NCI-H2081 treated with DMSO at 0.1 percent for 48 hours (cell line): ENCODE measurements around the gene SMC1B.
A peak's percentile ranks its signal among the peaks of the same experiment; 100 is the strongest.
"Not testable (repeated sequence)": the region's sequence is repeated elsewhere in the genome, so short reads cannot be mapped to it uniquely, and the experiment has no call there.

Experiments used
- DNase-seq: peaks from one replicate; lab custom pipeline; 2025; lab: John Stamatoyannopoulos, UW

SMC1B gene

DNA sequence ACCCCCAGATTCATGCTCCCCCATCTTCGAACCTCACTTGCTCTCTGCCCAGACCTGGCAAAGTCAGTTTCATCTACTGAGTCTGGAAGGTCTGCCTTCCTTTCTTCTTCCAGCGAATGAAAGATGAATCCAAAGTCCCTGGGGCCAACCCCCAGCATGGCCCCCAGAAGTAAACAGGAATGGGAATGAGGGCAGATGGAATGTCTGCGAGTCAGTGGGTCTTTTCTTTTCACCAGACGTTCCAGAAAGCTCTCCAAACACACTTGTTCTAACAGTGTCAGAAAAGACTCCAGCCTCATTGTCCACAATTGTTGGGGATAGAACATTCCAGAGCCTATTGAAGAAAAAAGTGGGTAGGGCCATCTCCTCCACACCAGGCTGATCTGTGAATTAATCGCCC, 28.7 kb upstream of the SMC1B start:
- DNase-seq: no peak

DNA sequence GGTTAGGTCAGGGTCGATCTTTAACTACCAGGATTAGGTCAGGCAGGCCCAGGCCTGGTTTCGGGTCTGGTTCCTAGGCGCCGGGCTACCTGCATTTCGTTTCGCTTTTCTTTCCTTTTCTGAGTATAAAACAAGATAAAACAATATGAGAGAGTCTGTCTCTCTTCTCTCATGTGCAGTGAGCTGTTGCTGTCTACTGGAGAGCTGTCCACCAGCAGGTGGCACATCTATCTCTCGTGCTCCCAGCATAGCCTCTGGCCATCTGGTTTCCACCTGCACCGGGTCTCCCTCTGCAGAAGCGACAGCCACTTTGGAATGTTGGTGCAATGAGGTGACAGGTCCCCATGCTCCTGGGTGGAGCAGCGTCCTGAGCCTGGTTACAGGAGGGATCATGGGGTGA, 27.7 kb upstream of the SMC1B start:
- DNase-seq: no peak

DNA sequence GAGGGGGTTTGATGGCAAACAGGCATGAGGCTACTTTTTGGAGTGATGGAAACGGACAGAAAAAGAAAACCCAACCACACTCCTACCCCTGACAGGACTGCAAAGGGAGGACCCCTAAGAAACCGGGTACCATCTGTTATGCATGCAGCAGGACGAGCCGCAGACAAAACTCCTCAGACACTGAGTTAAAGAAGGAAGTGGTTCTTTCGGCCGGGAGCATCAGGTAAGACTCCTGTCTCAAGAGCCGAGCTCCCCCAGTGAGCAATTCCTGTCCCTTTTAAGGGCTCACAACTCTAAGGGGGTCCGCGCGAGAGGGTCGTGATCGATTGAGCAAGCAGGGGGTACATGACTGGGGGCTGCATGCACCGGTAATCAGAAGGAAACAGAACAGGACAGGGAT, 27.3 kb upstream of the SMC1B start:
- DNase-seq: not testable (repeated sequence)

DNA sequence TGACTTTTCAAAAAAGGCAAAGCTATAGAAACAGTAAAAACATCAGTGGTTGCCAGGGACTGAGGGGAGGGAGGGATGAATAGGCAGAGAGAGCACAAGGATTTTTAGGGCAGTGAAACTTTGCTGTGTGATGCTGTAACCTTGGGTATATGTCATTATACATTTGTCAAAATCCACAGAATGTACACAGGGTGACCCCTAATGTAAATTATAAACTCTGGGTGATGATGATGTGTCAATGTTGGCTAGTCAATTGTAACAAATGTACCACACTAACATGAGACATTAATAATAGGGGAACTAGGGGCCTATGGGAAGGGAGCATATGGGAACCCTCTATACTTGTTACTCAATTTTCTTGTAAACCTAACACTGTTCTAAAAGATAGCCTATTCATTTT, 24.9 kb upstream of the SMC1B start:
- DNase-seq: no peak

DNA sequence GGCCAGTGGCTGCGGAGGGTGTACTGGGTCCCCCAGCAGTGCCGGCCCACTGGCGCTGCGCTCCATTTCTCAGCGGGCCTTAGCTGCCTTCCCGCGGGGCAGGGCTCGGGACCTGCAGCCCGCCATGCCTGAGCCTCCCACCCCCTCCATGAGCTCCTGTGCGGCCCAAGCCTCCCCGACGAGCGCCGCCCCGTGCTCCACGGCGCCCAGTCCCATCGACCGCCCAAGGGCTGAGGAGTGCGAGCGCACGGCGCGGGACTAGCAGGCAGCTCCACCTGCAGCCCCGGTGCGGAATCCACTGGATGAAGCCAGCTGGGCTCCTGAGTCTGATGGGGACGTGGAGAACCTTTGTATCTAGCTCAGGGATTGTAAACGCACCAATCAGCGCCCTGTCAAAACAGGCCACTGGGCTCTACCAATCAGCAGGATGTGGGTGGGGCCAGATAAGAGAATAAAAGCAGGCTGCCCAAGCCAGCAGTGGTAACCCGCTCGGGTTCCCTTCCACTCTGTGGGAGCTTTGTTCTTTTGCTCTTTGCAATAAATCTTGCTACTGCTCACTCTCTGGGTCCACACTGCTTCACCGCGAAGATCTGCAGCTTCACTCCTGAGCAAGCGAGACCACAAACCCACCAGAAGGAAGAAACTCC, 23.6 kb upstream of the SMC1B start:
- DNase-seq: not testable (repeated sequence)

DNA sequence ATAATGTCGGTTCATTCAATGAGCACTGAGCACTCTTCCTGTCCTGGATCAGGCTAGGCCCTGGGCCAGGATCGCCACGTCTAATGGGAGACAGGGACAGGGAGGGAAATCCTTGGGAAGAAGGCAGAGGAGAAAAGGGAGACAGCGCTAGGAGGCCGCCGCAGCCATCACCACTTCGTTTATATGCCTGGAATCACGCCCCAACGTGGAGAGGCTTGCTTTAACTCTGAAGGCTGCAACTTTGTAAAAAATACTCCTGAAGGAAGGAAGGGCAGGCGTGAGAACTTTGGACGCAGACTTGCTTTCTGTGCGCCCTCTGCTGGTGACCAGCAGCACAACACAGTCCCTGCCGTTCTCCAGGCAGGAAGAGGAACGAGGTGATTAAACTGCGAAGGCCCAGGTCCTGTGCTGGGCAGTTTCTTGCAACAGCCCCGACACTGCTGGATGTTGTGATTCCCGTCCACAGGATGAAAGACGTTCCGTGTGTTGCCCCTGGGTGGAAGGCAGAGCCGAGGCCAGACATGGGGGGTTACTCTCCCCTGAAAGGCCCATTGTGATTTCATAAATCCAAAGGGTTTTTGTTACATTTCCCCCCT, 22.2 kb upstream of the SMC1B start:
- DNase-seq: peak; percentile 18

DNA sequence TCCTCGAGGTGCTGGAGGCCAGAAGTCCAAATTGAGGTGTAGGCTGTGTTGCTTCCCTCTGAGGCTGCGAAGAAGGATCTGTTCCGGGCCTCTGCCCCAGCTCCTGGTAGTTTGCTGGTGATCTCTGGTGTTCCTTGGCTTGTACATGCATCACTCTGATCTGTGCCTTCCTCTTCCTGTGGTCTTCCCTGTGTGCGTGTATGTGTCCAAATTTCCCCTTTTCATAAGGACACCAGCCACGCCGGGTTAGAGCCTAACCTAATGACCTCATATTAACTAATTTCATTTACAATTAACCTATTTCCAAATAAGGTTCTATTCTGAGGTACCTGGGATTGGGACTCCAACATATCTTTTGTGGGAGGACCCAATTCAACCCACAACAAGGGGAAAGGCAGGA, 21.6 kb upstream of the SMC1B start:
- DNase-seq: no peak

DNA sequence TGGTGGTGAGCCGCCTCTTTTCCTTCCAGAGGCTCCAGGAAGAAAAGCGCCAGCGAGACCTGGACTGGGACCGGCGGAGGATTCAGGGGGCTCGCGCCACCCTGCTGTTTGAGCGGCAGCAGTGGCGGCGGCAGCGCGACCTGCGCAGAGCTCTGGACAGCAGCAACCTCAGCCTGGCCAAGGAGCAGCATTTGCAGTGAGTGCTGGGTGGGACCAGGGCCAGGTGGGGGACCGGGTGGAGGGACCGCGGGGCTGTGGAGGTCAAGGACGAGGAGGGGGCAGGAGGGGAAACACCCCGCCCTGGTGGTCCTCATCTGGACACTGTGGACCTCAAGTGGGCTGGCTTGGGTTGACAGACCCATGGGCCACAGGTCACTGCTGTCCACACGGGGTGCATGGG, 17.5 kb upstream of the SMC1B start:
- DNase-seq: no peak

DNA sequence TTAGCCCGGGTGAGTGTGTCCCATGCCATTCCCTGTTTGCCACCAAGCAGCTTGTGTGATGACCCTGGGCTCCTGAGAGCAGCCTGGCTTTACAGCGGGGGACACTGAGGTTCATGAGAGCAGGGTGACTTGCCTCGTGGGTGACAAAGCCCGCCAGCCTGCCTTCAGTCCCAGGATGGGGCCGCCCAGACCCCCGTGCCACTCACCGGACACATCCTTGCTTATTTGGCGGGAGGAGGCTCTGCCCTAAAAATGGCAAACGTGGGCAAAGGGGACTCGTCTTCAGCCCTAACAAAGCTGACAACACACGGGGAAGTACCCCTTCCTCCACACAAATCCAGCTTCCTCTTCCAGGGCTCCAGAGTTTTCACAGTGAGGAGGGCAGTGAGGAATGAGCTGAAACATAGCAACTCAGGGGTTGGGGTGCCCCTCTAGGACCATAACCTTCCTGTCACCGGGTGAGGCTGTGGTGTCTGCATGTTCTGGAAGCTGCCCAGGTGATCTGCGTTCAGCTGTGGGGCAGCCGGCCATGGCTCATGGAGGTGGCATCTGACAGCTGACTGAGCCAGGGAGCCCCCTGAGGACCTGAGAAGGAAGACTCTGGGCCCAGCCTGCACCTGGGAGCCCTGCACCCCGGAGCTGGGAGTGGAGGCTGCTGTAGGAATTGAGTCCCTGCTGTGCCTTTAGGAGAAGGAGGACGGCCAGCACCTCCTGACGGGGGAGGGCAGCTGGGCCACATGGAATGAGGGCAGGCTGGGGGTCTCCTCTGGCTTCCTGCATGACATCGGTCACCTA, 16.8 kb upstream of the SMC1B start:
- no peak for DNase-seq

DNA sequence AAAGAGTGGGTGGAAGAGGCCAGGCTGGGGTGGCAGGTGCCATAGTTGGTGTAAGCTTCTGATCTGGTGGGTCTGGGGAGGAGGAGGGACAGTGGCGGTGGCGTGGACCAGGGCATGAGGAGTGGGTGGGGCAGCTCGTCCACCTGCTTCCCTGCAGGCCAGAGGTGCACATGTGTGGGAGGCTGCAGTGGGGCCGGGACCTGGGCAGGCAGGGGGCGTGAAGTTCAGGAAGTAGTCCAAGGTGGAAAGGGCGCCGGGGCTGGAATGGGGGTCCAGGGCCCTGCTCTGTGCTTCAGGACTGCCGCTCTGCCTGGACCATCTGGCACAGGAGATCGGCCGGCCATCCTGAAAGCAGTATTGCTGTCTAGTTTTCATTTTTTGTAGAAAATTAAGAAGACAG, 16.0 kb upstream of the SMC1B start:
- no peak for DNase-seq

DNA sequence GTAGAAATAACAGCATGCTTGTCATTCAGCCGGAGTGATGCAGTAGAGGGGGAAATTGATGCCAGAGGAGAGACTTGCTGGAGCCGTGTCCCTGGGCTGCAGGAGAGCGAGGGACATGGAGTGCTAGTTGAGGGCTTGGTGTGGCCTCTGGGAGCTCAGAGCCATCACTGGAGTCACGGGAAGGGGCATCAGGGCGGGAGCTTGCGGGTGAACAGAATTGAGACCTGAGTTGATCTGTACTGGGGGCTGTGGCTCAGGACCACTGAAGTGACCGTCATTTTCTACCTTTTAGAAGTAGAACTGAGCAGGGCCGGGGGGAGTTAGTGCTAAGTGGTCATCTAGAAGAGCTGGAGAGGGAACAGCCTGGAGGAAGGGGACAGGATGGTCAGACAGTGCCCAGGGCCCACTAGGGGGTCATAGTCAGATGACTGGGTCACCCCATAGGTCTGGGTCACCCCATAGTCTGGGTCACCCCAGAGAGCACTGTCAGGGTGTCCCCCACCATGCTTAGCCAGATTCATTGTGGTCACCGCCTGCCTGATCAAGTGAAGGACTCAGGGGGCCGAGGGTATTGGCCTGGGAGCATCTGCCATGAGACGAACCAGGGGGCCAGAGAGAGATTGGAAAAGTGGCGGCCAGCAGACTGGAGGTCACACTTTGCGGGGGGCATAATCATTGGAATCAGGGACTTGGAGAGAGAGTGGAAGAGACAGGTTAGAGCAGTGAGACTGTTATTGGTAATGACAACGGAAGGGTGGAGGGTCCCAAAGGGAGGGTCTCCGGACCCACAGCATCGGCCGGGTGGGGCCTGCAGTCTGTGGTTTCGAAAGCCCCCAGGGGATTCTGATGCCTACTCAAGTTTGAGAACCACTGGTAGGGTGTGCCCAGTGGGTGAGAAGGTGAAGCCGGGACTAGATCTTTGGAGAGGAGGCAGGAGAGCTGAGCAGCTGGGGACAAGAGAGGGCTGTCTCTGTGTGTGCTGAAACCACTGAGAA, 15.3 kb upstream of the SMC1B start:
- no peak for DNase-seq

DNA sequence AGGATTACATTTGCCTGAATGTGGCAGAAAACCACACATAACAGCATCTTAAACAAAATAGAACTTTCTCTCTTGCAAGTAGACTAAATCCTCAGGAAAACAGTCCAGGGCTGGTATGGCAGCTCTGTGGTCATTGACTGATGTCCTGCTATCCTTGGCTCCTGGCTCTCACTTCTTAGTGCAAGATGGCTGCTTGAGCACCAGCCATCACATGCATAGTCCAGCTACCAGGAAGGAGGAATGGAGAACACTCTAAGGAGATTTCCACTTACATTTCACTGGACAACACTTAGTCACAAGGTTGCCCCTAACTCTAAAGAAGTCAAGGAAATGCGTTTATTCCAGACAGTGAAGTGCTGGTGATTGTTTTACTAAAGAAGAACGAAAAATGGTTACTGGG, 13.7 kb upstream of the SMC1B start:
- DNase-seq: no peak

DNA sequence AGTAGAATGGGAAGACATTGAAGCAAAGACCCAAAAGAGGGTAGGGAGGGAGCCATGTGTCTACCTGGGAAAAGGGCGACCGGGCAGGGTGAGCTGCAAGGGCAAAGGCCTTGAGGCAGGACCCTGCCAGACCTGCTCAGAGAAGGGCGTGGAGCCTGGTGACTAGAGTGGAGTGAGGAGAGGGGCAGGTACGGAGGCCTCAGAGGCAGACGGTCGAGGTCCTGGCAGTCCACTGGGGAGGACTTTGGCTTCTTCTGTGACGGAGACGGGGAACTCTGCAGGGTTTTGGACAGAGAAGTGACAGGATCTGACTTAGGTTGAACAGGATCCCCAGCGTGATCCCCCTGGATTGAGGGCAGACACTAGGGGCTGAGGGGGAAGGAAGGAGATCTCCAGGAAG, 13.0 kb upstream of the SMC1B start:
- DNase-seq: no peak

DNA sequence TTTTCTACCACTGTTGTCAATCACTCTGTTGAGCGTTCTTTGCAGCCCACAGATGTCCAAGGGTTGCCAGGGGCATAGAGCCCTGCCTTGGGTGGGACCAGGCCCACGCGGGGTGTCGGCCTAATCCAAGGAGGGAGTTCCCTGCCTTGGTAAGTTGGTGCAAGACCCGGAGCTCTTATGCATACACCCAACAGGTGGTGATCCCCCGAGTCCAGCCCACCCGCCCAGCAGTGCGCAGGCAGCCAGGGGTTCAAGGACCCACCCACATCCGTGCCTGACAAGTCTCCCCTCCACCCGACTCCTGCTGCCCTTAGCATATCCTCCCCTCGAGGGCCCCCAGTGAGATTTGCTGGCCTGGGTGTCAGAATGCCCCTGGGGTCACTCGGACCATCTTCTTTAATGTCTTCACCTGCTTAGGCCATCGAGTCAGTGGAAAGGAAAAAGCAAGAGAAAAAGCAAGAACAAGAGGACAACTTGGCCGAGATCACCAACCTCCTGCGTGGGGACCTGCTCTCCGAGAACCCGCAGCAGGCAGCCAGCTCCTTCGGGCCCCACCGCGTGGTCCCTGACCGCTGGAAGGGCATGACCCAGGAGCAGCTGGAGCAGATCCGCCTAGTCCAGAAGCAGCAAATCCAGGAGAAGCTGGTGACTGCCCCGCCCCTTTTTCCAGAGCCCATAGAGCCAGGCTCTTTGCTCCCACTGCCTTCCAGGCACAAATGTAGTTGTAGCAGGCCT, 12.3 kb upstream of the SMC1B start:
- no peak for DNase-seq

DNA sequence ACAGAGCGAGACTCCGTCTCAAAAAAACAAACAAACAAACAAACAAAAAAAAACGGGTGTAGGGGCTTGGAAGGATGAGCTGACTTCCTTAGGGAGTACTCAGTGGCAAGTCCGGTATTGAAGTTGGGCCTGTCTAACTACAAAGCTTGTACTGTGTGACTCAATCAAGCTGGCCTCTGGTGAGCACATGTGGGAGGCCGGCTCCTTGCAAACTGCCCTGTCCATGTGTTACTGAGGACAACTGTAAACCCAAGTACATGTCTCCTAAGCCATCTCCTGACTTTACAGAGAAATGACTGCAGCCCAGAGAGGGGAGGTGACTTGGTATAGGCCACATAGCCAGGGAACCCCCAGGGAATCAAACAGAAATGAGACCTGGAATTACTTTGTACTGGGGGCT, 11.7 kb upstream of the SMC1B start:
- no peak for DNase-seq

DNA sequence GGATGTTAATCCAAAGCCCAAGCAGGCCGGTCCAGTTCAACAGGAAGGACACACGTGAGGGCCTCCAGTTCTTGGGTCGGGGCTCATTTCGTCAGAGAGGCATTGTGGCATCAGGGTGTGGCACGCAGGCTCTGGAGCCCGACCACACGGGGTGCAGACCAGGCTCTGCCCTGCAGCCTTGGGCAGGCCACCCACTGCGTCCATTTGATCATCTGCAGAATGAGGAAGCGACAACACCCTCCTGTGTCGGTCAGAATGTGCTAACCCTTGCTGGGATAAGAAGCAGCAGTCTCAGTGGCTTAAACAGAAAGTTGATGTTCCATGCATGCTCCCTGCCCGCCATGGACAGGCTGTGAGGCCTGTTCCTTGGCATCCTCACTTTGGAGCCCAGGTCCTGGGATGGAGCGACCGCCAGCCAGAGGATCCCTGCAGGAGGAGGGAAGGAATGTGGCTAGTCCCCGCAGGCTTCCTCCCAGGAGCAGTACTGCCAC, 10.9 kb upstream of the SMC1B start:
- no peak for DNase-seq

DNA sequence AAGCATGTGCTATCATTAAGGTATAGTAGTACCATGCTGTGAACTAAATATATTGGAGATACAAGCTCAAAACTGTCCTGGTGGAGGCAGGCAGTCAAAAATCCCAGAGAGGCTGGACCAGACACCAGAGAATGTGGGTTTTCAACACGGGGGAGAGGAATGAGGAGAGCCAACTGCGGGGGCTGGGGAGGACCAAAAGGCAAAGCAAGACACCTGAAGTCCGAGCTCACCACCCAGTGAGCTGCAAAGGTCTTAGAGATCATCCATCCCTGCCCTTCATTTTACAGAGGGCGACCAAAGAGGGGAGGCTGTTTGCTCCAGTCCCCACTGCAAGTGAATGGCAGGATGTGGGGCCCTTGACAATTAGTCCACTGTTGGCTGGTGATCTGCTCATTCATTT, 10.1 kb upstream of the SMC1B start:
- no peak for DNase-seq

DNA sequence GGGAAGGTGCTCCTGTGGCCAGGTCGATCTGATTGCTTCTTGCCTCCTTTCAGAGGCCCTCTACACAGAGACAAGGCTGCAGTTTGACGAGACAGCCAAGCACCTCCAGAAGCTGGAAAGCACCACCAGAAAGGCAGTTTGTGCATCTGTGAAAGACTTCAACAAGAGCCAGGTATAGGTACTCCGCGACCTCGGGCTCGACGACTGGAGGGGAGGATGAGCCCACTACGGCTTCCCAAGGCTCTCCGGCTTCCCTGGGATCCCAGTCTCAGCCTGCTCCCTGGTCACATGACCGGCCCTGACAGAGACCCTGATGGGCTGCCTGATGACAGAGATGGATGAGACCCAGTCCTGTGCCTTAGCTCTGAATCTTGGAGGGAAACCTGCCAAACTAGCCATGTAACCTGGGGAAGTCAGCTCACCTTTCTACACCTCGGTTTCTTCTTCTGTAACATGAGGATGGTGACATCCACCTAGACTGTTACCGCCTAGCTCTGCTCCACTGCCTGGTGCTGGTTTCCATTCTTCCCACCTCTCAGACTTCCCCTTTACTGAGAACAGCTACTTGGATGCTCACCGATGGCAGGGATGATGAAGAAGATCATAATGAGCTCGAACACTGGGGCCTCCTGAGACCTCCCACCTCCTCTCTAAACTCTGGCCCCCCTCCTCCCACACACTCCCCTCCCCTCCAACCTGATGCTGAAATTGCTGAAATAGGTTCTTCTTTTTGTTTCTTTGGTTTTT, 9.0 kb upstream of the SMC1B start:
- DNase-seq: no peak

DNA sequence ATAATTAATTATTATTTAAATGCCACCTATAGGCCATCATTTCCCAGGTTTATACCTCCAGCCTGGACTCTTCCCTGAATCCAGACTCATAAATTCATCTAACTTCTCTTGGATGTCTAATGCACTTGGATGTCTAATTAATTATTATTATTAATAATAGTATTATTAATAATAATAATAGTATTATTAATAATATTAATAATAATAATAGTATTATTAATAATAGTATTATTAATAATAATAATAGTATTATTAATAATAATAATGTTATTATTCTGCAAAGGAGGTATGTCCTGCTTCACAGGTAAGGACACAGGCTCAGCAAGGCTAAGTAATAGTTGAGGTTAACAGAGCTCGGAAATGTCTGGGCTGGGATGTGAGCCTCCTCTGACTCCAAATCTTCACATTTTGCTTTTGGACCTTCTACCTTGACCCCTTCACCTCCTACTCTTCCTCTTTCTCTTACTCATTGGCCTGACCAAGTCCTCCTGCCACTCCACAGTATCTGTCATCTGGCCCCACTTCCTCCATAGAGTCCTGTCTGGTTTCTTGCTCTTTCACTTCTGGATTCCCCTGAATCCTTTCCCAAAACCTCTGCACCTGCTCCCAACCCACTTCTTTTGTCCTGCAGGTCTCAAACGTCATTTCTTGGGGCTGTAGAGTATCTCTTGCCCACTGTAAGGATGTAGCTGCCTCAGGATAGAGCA, 8.1 kb upstream of the SMC1B start:
- no peak for DNase-seq

DNA sequence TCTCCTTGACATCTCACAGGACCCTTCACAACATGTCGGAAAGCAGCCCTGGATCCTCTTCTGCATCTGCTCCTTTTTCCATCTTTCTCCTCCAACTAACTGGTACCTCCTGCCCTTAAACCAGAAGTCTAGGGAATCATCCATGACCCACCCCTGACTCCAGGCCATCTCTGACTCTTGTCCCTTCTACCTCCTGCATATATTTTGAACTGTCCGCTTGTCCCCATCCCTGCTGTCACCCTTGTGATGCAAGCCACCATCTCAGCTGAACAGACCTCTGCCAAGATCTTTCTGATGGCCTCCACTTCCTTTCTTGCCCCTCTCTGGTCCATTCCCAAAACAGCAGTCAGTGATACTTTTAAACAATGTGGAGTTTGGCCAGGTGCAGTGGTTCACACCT, 7.1 kb upstream of the SMC1B start:
- no peak for DNase-seq
